Ascending aorta (tissue), 2 donors: ENCODE measurements around the gene PABPN1L. TPM values are rescaled to one million over a fixed set of nuclear protein-coding genes. Genes with fewer than 3 reads are reported as not detected.

Source experiments
- DNase-seq, 2 donors: peaks; one replicate each; pipeline ENCODE4 v3.0.0-alpha.2; 2019; ENCODE audit warnings: low spot score in 2 of 2
- H3K27ac ChIP-seq, 2 donors: fragments of 200-600 bp; sonication (generic); one replicate each; pipeline ENCODE4 v1.5.1; 2016 to 2017; ENCODE audit warnings: mild to moderate bottlenecking in 1 of 2
- H3K27me3 ChIP-seq: fragments of 200-600 bp; sonication (generic); one replicate; pipeline ENCODE4 v1.5.1; 2017
- H3K36me3 ChIP-seq, 2 donors: fragments of 200-600 bp; sonication (generic); one replicate each; pipeline ENCODE4 v1.5.1; 2016
- H3K4me1 ChIP-seq, 2 donors: fragments of 200-600 bp; sonication (generic); one replicate each; pipeline ENCODE4 v1.5.1; 2016 to 2017; ENCODE audit warnings: mild to moderate bottlenecking in 1 of 2
- H3K4me3 ChIP-seq, 2 donors: fragments of 200-600 bp; sonication (generic); one replicate each; pipeline ENCODE4 v1.5.1; 2016 to 2017; ENCODE audit warnings: mild to moderate bottlenecking in 1 of 2
- H3K9me3 ChIP-seq, 2 donors: fragments of 200-600 bp; sonication (generic); one replicate each; pipeline ENCODE4 v1.5.1; 2016
- CTCF ChIP-seq, 3 experiments: fragments of 200-600 bp in 2 of 3; fragments of 450-650 bp in 1 of 3; sonication (generic) in 2 of 3; IDR thresholded peaks; one replicate each; pipeline ENCODE4 v1.5.1; 2016 to 2019; ENCODE audit warnings: antibody characterized with exemption in 3 of 3, mild to moderate bottlenecking in 1 of 3, moderate library complexity in 1 of 3
- intact Hi-C: fragments of 100-400 bp; cut with DNase I; formaldehyde crosslinking; loops from one replicate; pipeline ENCODE4 v1.15.1; 2023
- total RNA-seq: library from RNA; depleted of rRNA; stranded (reverse); fragments of >200 nt; gene quantifications from one replicate; pipeline ENCODE4 v1.1.0, GENCODE V29; 2016

The PABPN1L gene
- total RNA-seq, 1 donor from 2014 or later = not detected

GRCh38 chr16:88888057-88888456 is 21.6 kb upstream of the PABPN1L start:
- no peak overlapping the region for H3K27ac ChIP-seq

GRCh38 chr16:88886845-88887521 is 20.5 kb upstream of the PABPN1L start:
- Histone ChIP-seq H3K4me3 (no peak overlapping the region), H3K4me1 (no peaks in the 10 kb centered on the region), H3K27me3 (no peaks in the 10 kb centered on the region), H3K27ac (no peak overlapping the region), H3K36me3 (no peaks in the 10 kb centered on the region), H3K9me3 (no peaks in the 10 kb centered on the region)
- DNase-seq = no peak
- intact Hi-C loops = no loop called here
- TF ChIP-seq CTCF (IDR thresholded peaks at IDR 0.05) = no peak

More at GRCh38 chr16:88888057-88888456, 21.6 kb upstream of the PABPN1L start:
- H3K4me3 ChIP-seq = no peak overlapping the region
- no peak for DNase-seq
- H3K27me3 ChIP-seq = no peaks in the 10 kb centered on the region
- no peaks in the 10 kb centered on the region for H3K9me3 ChIP-seq
- H3K4me1 ChIP-seq = no peaks in the 10 kb centered on the region
- H3K36me3 ChIP-seq = no peaks in the 10 kb centered on the region
- TF ChIP-seq CTCF (IDR thresholded peaks at IDR 0.05) = no peak
- intact Hi-C loops = no loop called here

- DNase-seq = no peak
- Histone ChIP-seq H3K27me3 (no peaks in the 10 kb centered on the region), H3K27ac (no peak overlapping the region), H3K4me1 (no peaks in the 10 kb centered on the region), H3K36me3 (no peaks in the 10 kb centered on the region), H3K4me3 (no peak overlapping the region), H3K9me3 (no peaks in the 10 kb centered on the region)
- intact Hi-C loops = no loop called here
- no peak for TF ChIP-seq CTCF (IDR thresholded peaks at IDR 0.05)
Measured at GRCh38 chr16:88886420-88886844, 20.0 kb upstream of the PABPN1L start.

- Histone ChIP-seq H3K4me3 (no peak overlapping the region), H3K36me3 (no peaks in the 10 kb centered on the region), H3K4me1 (no peaks in the 10 kb centered on the region), H3K27me3 (no peaks in the 10 kb centered on the region), H3K27ac (no peak overlapping the region), H3K9me3 (no peaks in the 10 kb centered on the region)
- no peak for DNase-seq
- TF ChIP-seq CTCF (IDR thresholded peaks at IDR 0.05) = no peak
- intact Hi-C loops = no loop called here
Measured at GRCh38 chr16:88885693-88886280, 19.3 kb upstream of the PABPN1L start.

GRCh38 chr16:88884569-88885271 is 18.3 kb upstream of the PABPN1L start:
- no peaks in the 10 kb centered on the region for H3K27me3 ChIP-seq
- H3K9me3 ChIP-seq = no peaks in the 10 kb centered on the region
- no peak for TF ChIP-seq CTCF (IDR thresholded peaks at IDR 0.05)
- no peak overlapping the region for H3K4me3 ChIP-seq
- intact Hi-C loops = no loop called here
- H3K36me3 ChIP-seq = no peaks in the 10 kb centered on the region
- DNase-seq = no peak
- no peaks in the 10 kb centered on the region for H3K4me1 ChIP-seq
- no peak overlapping the region for H3K27ac ChIP-seq
